ENCODE results near the gene PLCB4.

Gene PLCB4

GRCh38 chr20:9180481-9181257, 111.8 kb downstream of the PLCB4 start:
- DNase-seq: no peak

GRCh38 chr20:9185511-9185910, 116.6 kb downstream of the PLCB4 start:
- DNase-seq: no peak

GRCh38 chr20:9186396-9186795, 117.5 kb downstream of the PLCB4 start:
- no peak for DNase-seq

- DNase-seq: no peak
These were observed 126.1 kb downstream of the PLCB4 start for GRCh38 chr20:9195031-9195430.

- DNase-seq: no peak
These were observed 127.2 kb downstream of the PLCB4 start for GRCh38 chr20:9196110-9196509.

GRCh38 chr20:9198460-9198859, 129.6 kb downstream of the PLCB4 start:
- DNase-seq: no peak

GRCh38 chr20:9200196-9200595, 131.3 kb downstream of the PLCB4 start:
- no peak for DNase-seq

GRCh38 chr20:9200620-9201019, 131.7 kb downstream of the PLCB4 start:
- no peak for DNase-seq

GRCh38 chr20:9202420-9203080, 133.7 kb downstream of the PLCB4 start:
- no peak for DNase-seq

- no peak for DNase-seq
These were observed 134.2 kb downstream of the PLCB4 start for GRCh38 chr20:9203081-9203447.

GRCh38 chr20:9204979-9205378, 136.1 kb downstream of the PLCB4 start:
- no peak for DNase-seq

GRCh38 chr20:9206486-9206885, 137.6 kb downstream of the PLCB4 start:
- DNase-seq: no peak

- no peak for DNase-seq
These were observed 138.4 kb downstream of the PLCB4 start for GRCh38 chr20:9207253-9207652.

- no peak for DNase-seq
These were observed 141.5 kb downstream of the PLCB4 start for GRCh38 chr20:9210356-9210755.

GRCh38 chr20:9211016-9211760, 142.3 kb downstream of the PLCB4 start:
- no peak for DNase-seq

- DNase-seq: no peak
These were observed 143.8 kb downstream of the PLCB4 start for GRCh38 chr20:9212735-9213134.

- DNase-seq: no peak
These were observed 145.8 kb downstream of the PLCB4 start for GRCh38 chr20:9214685-9215084.

- DNase-seq: no peak
These were observed 146.7 kb downstream of the PLCB4 start for GRCh38 chr20:9215539-9215938.

GRCh38 chr20:9218531-9218961, 149.7 kb downstream of the PLCB4 start:
- no peak for DNase-seq

- no peak for DNase-seq
These were observed 152.1 kb downstream of the PLCB4 start for GRCh38 chr20:9220874-9221547.

- no peak for DNase-seq
These were observed 154.4 kb downstream of the PLCB4 start for GRCh38 chr20:9223296-9223695.

GRCh38 chr20:9225879-9226278, 157.0 kb downstream of the PLCB4 start:
- DNase-seq: no peak

GRCh38 chr20:9227896-9228615, 159.2 kb downstream of the PLCB4 start:
- DNase-seq: no peak
